ENCODE measurements around the gene DCN.

The DCN gene

DNA sequence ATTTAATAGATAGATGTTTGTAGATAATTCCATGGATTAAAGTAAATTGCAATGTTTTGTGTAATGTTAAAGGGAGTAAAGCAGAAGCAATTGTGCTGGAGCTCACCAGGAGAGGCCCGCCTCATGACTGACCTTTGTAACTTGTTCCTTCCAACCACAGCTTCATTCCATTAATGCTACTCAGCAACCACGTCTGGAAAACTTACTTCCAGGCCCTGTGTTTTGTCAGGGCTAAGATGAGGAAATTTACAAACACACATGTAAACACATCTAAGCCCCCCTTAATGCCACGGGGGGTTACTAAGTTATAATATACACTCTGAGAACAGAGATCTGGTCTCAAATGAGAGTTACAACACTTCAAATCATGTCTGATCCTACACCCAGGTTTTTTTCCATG lies 83.7 kb downstream of the DCN start:
- no peak for DNase-seq

DNA sequence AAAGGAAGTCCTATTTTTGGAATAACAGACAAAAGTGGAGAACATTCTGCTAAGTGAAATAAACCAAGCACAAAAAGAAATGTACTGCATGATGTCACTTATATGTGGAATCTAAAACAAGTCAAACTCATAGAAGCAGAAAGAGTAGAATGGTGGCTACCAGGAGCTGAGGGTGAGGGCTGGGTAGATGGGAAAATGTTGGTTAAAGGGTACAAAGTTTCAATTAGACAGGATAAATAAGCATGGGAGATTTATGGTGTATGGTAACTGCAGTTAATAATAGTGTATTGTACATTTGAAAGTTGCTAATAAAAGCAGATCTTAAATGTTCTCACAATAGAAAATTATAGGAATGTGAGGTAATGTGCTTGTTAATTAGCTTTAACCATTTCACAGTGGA lies 84.2 kb downstream of the DCN start:
- DNase-seq = no peak

DNA sequence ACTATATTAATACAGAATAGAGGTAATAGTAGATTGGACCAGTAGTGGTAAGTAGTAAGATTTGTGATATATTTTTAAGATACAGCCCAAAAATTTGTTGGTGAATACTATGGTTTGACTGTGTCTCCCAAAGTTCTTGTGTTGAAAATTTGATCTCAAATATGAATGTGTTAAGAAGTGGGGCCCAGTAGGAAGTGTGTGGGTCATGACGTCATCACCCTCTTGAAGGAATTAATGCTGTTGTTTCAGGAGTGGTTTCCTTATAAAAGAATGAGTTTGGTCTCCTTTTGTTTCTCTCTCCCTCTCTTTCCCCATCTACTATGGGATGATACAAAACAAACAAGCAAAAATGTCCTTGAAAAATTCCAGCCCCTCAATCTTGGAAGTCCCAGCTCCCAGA lies 87.7 kb downstream of the DCN start:
- DNase-seq = no peak

DNA sequence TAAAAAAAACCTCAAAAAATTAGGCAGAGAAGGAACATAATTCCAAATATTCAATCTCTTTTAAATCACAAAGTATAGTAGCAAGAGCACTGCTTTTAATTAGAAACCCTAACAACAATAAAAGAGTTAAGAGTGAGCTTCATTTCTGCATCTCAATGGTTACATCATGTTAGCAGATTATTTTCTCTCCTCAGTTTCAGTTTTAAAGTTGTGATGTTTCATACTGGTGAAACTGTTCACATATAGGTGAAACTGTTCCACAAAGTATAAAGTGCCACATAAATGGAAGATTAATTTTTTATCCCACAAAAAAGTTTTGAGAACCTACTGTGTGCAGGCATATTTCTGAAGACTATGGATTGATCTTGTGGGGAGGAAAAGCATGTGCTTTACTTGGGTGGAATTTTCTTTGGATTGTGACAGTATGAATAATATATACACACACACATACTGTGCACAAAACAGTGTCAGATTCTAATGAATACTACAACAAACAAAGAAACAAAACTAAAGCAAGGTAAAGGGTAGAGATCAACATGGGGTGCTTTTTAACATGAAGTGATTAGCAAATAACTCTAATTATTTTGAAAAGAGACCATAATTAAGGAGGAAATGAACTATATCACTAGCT lies 88.5 kb downstream of the DCN start:
- no peak for DNase-seq

DNA sequence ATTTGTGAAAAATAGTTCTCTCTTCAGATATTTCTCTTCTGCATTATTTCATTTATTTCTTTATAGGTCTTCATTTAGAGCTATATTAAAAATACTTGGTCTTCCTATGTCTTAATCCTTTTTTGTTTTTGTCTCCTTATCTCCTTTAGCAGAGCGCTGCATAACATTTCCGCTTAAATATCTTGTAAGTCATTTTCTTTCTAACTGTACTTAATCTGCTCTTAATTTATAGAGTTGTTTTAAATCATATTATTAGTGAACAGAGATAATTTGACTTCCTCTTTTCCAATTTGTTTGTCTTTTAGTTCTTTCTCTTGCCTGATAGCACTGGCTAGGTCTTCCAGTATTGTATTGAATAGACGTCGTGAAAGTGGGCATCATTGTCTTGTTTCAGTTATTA lies 89.3 kb downstream of the DCN start:
- no peak for DNase-seq

DNA sequence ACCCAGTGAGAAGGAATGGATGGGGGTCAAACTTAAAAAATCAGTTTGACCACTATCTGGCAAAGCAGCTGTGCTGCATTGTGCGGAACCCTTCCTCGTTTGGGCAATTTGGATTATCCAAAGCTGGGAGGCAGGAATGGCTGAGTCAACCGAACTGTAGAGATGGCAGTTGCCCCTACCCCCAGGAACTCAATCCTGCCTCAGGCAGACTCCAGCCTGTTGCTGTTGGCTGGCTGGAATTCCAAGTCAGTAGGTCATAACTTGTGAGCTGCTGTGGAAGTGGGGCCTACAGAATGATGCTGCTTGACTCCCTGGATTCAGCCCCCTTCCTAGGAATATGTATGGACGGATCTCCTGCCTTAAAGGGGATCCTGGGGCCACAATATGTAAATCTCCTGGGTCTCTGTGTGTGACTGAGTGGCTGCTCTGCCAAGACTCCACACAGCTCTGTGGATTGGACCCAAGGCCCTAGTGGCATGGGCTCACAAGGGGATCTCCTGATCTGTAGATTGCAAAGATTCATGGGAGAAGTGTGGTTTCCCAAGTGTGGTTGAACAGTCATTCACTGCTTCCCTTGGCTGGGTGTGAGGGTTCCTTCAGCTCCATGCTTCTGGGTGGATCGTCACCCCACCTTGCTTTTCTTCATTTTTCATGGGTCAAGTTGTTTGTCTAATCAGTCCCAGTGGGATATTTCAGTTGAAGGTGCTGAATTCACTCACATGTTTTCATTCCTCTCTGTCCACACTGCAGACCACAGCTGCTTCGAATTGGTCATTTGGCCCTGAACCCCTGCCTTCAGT lies 90.5 kb downstream of the DCN start:
- DNase-seq = no peak

Data from NCI-H1048 (cell line).